Measurements from ENCODE around the gene SBK2. TPM values are rescaled to one million over a fixed set of nuclear protein-coding genes. Genes with fewer than 3 reads are reported as not detected.
"Not testable (repeated sequence)": the region's sequence is repeated elsewhere in the genome, so short reads cannot be mapped to it uniquely, and the experiment has no call there.

Gene SBK2
- total RNA-seq, 4 donors from 2014 or later = not detected

- H3K4me3 ChIP-seq = no peak overlapping the region
- no peak for TF ChIP-seq POLR2A (IDR thresholded peaks at IDR 0.05)
- no peak for TF ChIP-seq CTCF (IDR thresholded peaks at IDR 0.05)
- no peak for DNase-seq
- no peaks in the 10 kb centered on the region for H3K36me3 ChIP-seq
- H3K9me3 ChIP-seq = no peaks in the 10 kb centered on the region
- no peaks in the 10 kb centered on the region for H3K27me3 ChIP-seq
- H3K4me1 ChIP-seq = no peaks in the 10 kb centered on the region
- no peak overlapping the region for H3K27ac ChIP-seq
These were observed 793 bp upstream of the SBK2 start for GRCh38 chr19:55537741-55538111.

- Histone ChIP-seq H3K9me3 (no peaks in the 10 kb centered on the region), H3K27ac (no peak overlapping the region), H3K4me3 (no peak overlapping the region), H3K27me3 (no peaks in the 10 kb centered on the region), H3K36me3 (no peaks in the 10 kb centered on the region), H3K4me1 (no peaks in the 10 kb centered on the region)
- DNase-seq = no peak
- no peak for TF ChIP-seq POLR2A (IDR thresholded peaks at IDR 0.05)
- no peak for TF ChIP-seq CTCF (IDR thresholded peaks at IDR 0.05)
These were observed 567 bp downstream of the SBK2 start for GRCh38 chr19:55536366-55536765.

- Histone ChIP-seq H3K36me3 (no peaks in the 10 kb centered on the region), H3K9me3 (no peaks in the 10 kb centered on the region), H3K27ac (no peak overlapping the region), H3K4me1 (no peaks in the 10 kb centered on the region), H3K27me3 (no peaks in the 10 kb centered on the region), H3K4me3 (no peak overlapping the region)
- no peak for DNase-seq
- TF ChIP-seq CTCF (IDR thresholded peaks at IDR 0.05) (no peak), POLR2A (IDR thresholded peaks at IDR 0.05) (no peak)
These were observed 975 bp downstream of the SBK2 start for GRCh38 chr19:55535965-55536350.

- Histone ChIP-seq H3K27ac (no peak overlapping the region), H3K4me1 (no peaks in the 10 kb centered on the region), H3K9me3 (no peaks in the 10 kb centered on the region), H3K27me3 (no peaks in the 10 kb centered on the region), H3K4me3 (no peak overlapping the region), H3K36me3 (no peaks in the 10 kb centered on the region)
- DNase-seq = no peak
- TF ChIP-seq CTCF (IDR thresholded peaks at IDR 0.05) = no peak
- TF ChIP-seq POLR2A (IDR thresholded peaks at IDR 0.05) = no peak
These were observed 1.6 kb downstream of the SBK2 start for GRCh38 chr19:55535173-55535964.

GRCh38 chr19:55534280-55534679, 2.7 kb downstream of the SBK2 start:
- H3K4me1 ChIP-seq, H3K36me3 ChIP-seq, DNase-seq: not testable (repeated sequence)

GRCh38 chr19:55530996-55531395, 5.9 kb downstream of the SBK2 start:
- Histone ChIP-seq H3K4me3 (no peak overlapping the region), H3K4me1 (peaks cover 0 to 9% (median 0%) of the 10 kb centered on the region in 4 donors), H3K27ac (no peak overlapping the region), H3K9me3 (no peaks in the 10 kb centered on the region), H3K36me3 (no peaks in the 10 kb centered on the region), H3K27me3 (no peaks in the 10 kb centered on the region)
- TF ChIP-seq POLR2A (IDR thresholded peaks at IDR 0.05) (no peak), CTCF (IDR thresholded peaks at IDR 0.05) (no peak)
- DNase-seq = no peak

More at GRCh38 chr19:55534280-55534679, 2.7 kb downstream of the SBK2 start:
- not testable (repeated sequence) for H3K27ac ChIP-seq, H3K9me3 ChIP-seq, H3K4me3 ChIP-seq, H3K27me3 ChIP-seq

All from Peyer's patch (tissue), 4 donors.